Cerebellar nuclear complex (tissue), 1 donor: ENCODE measurements around the gene TAF11.
"Not testable (repeated sequence)": the region's sequence is repeated elsewhere in the genome, so short reads cannot be mapped to it uniquely, and the experiment has no call there.

Experiments
- DNase-seq, 2 experiments: peaks; one replicate each; lab custom pipeline; 2025; lab: John Stamatoyannopoulos, UW

TAF11 gene

DNA sequence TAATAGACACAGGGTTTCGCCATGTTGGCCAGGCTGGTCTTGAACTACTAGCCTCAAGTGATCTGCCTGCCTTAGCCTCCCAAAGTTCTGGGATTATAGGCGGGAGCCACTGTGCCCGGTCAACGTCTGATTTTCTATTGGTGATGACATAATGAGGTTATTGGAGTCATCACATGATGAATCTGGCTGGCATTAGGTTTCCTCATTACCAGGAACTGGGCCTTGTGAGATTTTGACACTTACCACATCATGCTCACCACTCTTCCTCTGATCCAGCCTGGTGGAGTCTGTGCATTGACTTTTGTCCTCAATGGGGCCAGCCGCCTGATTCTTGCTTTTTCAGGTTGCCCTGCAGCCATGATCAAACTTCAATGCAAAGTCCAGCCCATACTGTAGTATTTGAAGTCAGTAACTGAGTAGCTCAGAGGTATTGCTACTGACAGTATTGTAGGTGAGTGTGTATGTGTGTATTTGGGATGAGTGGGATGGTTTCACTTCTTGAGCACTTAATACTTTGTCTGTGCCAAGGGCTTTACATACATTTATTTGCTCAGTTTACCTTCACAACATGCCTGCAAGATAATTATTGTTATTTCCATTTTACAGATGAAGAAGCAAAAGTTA, 17.3 kb upstream of the TAF11 start:
- no peak for DNase-seq

DNA sequence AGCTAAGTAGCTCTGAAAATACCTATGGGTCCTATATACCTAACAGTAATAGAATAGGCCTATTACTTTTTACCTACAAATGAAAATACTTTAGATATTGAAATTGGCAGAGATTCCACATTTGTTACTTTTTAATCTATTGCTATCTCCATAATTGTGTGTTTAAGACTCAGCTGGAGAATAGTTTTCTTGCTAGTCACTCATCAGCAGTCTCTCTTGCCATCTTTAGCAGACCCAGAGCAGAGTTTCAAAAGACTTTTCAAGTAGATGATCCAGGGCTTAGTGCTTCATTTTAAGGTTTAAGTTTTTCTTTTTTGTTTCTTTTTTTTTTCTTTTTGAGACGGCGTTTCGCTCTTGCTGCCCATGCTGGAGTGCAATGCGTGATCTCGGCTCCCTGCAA, 14.1 kb upstream of the TAF11 start:
- DNase-seq = no peak

DNA sequence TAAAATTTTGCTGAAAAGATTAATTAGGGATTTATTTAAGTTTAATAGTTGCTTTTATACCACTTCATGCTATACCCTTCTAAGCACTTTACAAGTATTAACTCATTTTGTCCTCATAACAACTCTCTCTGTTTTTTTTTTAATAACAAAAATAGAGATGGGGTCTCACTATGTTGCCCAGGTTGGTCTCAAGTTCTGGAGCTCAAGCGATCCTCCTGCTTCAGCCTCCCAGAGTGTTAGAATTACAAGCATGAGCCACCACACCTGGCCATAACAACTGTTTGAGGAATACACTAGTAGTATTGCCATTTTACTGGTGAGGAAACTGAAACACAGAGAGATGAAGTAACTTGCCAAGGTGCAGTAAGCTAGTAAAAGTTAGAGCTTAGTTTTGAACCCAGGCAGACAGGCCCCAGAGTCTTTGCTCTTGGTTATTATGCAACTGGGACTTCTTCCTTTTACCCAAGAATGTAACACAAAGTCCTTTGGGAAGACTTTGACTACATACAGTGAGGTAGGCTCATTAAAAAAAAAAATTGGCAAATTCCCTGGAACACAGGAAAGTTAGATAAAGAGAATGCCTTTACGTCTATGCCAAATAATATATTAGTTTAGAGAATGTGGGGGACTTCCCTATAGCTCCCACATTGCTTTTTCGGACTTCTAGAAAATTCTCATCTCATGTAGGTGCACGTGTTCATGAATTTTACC, 12.6 kb upstream of the TAF11 start:
- no peak for DNase-seq

DNA sequence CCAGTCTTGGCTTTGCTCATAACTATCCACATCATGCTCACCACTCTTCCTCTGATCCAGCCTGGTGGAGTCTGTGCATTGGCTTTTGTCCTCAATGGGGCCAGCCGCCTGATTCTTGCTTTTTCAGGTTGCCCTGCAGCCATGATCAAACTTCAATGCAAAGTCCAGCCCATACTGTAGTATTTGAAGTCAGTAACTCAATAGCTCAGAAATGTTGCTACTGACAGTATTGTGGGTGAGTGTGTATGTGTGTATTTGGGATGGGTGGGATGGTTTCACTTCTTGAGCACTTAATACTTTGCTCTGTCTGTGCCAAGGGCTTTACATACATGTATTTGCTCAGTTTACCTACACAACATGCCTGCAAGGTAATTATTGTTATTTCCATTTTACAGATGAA, 11.9 kb upstream of the TAF11 start:
- DNase-seq = not testable (repeated sequence)

DNA sequence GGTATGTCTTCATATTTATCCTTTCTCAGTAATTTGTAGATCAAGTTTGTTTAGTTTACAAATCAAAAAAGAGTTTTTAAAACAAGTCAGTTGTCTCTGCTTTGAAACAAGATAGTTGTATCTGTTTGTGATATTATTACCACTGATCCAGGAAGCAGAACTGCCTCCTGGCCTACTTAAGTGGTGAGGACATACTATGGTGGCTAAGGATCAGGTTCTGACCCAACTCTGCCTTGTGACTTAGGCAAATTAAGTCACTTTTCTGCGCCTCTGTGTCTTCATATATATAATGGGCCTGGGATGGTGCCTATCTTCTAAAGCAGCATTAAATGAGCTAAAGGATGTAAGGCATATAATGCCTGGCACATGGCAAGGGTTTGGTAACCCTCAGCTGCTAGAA, 9.9 kb upstream of the TAF11 start:
- no peak for DNase-seq

DNA sequence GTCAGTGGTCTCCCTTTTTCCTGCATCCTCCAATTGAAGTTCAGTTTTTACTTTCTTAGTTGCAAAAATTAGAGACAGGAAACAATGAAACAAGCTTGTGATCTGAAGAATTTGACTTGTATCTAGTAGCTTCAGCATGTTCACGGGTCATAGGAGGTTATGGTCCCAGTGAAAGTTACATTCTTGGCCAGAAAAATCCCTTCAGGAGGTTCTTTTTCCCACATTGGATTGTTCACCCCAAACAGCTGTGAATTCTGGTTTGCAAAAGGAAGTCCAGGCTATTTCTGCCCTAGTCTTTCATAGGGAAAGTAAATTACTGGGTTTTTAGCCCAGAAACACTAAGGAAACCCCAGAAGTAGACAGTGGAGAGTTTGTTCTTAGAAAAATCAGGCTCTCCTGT, 9.3 kb upstream of the TAF11 start:
- DNase-seq = no peak

DNA sequence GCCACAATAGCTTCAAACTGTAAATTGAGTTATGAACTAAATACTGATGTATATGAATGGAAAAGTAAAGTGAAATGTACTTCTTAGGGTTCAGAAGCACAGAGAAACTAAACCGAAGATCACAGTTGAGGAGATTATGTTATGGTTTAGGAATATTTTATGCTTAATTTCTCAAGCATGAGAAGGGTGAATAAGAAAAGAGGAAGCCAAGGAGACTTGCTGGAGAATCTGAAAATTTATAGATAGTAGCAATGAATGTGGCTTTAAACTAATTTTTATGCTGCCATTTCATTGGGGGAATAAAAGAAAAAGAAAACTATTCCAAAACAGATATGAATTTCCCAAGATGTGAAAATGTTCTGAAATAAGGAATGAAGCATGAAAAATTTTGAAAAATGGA, 6.9 kb upstream of the TAF11 start:
- no peak for DNase-seq

DNA sequence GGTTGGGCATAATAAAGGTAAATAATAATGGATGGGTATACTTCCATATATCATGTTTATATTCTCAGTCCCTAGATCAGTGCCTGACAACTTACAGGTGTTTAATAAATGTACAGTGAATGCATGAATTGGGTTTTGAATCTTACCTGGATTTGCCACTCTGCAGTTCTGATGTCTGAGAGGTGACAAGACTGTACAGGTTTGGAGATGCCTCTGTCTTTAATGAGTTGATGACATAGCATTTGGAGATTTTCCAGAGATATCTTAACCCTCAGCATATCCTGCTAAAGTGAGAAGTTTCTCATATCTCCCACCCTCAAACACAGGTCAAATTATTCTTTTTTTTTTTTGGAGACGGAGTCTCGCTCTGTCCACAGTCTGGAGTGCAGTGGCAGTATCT, 3.5 kb upstream of the TAF11 start:
- no peak for DNase-seq

DNA sequence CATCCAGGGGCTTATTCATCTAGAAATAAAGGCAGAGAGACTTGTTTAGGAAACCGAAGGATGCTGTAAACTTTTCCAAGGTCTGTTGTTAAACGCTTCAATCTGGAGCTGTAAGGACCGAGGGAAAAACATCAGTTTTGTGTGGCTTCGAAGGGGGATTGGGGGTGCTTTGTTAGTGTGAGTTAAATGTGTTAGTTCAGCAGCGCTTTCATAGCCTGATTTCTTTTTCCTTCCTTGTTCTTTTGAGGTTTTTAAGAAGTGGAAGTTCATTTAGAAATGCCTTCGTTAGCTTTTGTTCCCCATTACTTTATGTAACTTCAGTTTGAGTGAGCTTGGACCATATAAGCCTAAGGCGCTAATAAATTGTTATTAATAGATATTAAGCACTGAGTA, 2.7 kb upstream of the TAF11 start:
- no peak for DNase-seq

DNA sequence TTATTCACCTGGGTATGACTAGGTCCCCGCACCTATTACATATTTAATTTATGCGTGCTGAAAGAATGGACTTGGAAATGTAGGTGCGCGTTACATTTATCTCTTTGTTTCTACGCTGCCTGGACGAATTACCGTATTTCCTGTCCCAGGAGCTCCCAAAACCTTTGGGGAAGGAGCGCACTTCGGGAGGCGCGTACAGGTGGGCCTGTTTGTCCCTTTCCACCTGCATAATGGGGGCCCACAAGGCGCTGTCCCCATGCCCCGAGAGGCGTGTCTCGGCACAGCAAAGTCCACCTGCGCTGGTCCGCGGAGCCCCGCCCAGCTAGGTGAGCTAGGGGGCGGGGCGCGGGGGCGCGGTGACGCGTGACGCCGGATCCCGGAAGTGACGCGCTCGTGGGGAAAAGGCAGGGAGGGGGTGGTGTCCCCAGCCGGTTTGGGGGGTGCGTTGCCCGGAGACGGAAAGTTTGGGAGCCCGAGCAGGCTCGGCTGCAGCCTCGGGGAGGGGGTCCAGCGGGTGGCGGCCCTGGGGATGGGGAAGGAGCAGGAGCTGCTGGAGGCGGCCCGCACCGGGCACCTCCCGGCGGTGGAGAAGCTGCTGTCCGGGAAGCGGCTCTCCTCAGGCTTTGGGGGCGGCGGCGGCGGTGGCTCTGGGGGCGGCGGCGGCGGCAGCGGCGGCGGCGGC, 1.2 kb upstream of the TAF11 start, which contains the start of gene ANKS1A:
Gene ANKS1A, plus strand, starts transcription at position 382 of the 682 bp plus-strand sequence. Its CDS starts 148 bp downstream, at position 530.
- DNase-seq = peak; percentile 50 to 70

DNA sequence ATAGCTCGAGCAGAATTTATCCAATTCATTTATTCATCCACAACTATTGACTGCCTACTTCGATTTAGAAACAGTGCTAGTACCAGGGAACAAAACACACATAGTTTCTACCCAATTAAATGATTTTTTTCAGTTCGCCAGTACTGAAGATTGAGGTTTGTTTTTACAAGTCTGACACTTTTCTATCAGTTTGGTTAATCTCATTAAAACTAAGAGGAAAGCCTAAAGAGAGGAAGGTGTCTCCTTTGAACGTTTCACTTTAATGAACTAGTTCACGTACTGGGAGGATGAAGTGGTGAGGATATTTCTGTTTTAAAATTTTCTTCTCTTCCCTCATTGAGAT, 643 bp upstream of the TAF11 start:
- no peak for DNase-seq

DNA sequence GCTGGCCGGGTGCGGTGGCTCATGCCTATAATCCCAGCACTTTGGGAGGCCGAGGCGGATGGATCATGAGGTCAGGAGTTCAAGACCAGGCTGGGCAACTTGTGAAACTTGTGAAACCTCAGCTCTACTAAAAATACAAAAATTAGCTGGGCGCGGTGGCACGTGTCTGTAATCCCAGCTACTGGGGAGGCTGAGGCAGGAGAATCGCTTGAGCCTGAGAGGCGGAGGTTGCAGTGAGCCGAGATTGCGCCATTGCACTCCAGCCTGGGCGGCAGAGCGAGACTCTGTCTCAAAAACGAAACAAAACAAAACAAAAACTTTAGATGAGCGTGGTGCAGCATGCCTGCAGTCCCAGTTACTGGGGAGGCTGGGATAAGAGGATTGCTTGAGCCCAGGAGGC, 2.0 kb downstream of the TAF11 start:
- not testable (repeated sequence) for DNase-seq

DNA sequence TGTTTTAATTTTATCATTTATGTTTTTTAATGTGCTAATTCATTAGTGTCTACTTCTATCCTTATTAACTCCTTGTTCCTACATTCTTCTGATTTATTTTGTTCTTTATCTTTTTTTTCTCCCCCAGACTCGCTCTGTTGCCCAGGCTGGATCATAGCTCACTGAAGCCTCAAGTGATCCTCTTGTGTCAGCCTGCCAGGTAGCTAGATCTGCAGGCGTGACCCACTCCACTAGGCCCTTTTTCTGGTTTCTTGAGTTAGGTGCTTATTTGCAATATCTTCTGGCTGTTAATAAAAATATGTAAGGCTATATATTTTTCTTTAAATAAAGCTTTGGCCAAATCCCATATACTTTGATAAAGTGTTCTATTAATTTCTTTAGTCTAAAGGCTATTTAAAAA, 2.8 kb downstream of the TAF11 start:
- DNase-seq = no peak

DNA sequence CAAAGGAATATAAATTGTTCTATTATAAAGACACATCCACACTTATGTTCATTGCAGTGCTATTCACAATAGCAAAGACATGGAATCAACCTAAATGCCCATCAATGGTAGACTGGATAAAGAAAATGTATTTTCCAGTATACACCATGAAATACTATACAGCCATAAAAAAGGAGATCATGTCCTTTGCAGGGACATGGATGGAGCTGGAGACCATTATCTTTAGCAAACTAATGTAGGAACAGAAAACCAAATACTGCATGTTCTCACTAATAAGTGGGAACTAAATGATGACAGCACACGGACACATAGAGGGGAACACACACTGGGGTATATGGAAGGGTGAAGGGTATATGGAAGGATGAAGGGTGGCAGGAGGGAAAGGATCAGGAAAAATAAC, 3.8 kb downstream of the TAF11 start:
- DNase-seq = not testable (repeated sequence)

DNA sequence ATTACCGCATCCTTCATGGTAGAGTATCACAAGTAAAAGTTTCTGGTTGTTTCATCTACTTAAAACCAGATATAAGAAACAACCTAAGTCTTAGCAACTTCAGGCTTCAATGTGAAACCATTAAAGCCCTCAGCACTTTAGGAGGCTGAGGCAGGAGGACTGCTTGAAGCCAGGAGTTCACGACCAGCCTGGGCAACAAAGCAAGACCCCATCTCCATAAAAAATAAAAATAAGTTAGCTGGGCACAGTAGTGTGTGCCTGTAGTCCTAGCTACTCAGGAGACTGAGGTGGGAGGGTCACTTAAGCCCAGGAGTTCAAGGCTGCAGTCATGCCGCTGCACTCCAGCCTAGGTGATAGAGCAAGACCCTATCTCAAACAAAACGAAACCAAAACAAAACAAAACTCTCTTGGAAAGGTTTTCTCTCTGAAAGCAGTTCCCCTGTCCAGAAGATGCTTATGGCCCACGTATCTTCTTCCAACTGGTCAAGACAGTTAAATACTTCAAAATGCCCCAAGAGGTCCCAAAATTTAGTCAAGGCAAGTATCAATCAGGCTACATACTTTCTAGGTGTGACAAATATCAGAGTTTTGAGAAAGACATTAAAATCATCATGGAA, 9.9 kb downstream of the TAF11 start:
- DNase-seq = no peak

DNA sequence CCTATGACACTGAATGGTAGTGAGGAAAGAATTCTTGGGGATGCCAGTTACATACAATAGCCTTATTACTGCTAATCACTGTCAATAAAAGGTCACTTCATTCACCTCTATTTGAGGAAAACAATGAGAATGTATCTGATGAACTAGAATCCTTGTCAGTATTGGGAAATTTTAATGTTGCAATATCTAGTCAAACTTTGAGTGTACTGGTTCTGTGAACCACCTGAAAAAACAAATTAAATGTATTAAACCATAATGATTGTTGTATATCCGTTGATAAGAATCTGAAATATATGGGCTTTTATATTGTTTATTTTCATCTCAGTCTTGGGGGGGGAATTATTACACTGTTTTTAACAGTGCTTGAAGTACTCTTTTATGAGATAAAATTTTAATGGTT, 10.6 kb downstream of the TAF11 start:
- DNase-seq = no peak

DNA sequence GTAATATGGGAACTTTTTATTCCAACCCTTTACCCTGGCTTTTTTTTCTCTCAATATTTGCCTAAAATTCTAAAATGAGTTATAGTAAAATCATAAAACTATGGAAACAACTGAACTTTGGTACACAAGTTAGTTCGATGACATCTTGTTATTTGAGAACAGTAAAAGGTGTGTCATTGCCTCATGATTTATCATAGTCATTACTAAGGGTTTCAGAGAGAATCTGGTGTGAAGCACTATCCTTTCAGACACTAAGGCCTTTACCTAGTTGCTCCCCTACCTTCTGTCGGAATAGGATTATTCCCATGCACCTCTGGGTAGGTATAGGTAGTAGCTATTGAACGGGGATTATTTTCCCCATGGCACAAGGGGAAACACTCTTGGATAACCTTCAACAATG, 11.4 kb downstream of the TAF11 start:
- DNase-seq = no peak

DNA sequence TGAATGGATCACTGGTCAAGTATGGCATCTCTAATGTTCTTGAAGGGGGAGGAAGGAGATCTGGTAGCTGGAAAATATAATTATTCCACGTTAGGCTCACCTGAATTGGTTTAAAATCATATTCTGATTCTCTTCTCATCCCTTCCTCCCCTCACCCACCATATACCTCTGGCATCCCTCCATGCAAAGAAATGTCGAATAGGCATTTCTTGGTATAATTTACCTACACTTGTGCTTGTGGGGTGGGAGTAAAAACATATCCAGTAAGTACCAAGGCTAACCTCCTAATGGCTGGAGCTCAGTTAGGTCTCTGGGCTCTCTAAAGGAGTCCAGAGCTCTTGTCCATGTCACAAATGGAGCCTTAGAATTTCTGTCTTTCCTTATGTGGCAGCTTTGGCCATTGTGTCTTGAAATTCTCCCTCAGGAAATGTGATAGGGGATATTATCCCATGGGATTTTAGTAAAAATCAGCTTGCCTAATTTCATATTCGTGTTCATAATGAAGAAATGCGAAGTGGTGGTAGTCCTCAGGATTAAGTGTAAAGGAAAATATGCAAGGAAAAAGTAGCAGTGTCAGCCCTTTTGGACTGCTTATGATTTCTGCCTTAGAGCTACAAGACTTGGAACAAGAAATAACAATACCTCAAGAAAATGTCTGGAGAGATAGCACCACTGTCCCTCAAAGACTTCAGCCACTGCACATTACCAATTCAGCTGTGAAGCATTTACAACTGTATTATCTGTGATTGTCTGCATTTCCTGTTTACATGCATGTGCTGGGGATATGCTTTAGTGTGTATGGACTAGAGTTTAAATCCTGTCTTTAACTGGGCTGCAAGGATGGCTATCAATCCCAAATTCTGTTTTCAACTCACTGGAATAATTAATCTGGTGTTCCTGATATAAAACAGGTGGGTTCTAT, 12.3 kb downstream of the TAF11 start:
- no peak for DNase-seq

DNA sequence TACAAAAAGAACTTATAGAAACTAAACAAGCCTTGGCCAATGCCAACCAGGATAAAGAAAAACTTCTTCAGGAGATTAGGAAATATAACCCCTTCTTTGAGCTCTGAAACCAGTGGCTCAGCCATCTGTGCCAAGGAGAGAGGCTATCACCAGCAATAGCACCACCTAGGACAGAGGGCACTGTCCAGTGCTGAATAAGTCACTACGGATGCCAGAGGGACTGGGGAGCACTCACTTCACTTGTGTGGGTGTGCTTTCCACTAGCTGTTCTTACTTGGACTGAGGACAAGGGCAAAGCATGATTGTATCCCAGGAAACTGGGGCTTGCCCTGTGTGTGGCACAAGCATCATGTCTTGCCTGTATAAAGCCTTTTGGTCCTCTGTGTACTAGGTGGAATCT, 15.5 kb downstream of the TAF11 start:
- no peak for DNase-seq

DNA sequence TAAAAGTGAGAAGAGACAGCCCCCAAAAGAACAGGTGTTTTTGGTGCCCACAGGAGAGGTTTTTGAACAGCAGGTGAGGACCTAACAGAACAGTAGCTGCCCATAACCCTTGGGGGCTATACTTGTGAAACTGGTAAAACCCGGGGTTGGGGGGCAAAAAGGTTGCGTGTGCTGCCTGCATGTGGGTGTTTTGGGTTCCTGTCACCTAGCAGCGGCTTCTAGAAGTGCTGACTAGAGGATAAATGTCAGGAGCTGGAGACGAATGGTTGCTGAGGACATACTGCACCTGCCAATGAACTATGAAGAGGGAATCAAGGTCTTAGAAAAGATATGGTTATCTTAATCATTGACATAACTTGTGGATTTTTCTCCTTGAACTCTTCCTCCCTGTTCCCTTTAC, 16.0 kb downstream of the TAF11 start:
- no peak for DNase-seq

DNA sequence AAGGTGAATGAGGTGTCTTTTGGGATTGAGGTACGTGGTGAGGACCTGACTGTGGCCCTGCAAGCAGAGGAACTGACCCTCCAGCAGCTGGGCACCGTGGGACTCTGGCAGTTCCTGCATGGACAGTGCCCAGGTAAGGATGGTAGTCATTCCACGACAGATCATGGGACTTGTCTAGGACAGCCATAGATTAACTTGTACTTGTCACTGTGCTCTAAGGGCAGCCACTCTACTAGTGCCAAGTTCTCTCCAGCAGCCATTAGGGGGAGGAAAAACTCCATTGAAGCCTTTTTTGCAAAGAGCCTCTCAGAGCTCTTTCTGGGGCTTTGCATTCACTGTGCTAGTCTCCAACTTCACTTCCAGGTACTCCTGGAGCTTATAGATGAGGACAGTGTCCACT, 20.4 kb downstream of the TAF11 start:
- no peak for DNase-seq

DNA sequence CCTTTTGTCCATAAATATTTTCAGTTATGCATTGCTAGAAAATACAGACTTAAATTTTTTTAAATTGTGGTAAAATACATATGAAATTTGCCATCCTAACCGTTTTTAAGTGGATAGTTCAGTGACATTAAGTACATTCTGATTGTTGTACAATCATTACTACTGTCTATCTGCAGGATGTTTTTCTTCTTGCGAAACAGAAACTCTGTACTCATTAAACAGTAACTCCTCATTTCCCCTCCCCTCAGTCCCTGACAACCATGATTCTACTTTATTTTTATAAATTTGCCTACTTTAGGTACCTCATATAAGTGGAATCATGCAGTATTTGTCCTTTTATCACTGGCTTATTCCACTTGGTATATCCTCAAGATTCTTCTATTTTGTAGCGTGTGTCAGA, 21.3 kb downstream of the TAF11 start:
- no peak for DNase-seq
